Smooth muscle cell (in vitro differentiated cells): ENCODE data around the gene HERPUD2. TPM values are rescaled to one million over a fixed set of nuclear protein-coding genes. Genes with fewer than 3 reads are reported as not detected.
"Not testable (repeated sequence)": the region's sequence is repeated elsewhere in the genome, so short reads cannot be mapped to it uniquely, and the experiment has no call there.

Source experiments
- DNase-seq: peaks from one replicate; lab custom pipeline; 2025; ENCODE audit not compliant: unreplicated experiment; lab: John Stamatoyannopoulos, UW
- H2AFZ ChIP-seq: fragments of 200-600 bp; sonication (generic); 2 replicates; pipeline ENCODE4 v1.6.0; 2016; ENCODE audit warnings: antibody characterized with exemption, low read depth, mild to moderate bottlenecking
- H3F3A ChIP-seq: fragments of 200-600 bp; sonication (generic); 2 replicates; pipeline ENCODE4 v1.6.0; 2017; ENCODE audit warnings: antibody characterized with exemption, low read depth
- H3K27ac ChIP-seq: fragments of 200-600 bp; sonication (generic); 2 replicates; pipeline ENCODE4 v1.5.1; 2016; ENCODE audit warnings: low read depth, mild to moderate bottlenecking
- H3K27me3 ChIP-seq: fragments of 200-600 bp; sonication (generic); 2 replicates; pipeline ENCODE4 v1.6.1; 2016; ENCODE audit warnings: low read depth, mild to moderate bottlenecking
- H3K36me3 ChIP-seq: fragments of 200-600 bp; sonication (generic); 2 replicates; pipeline ENCODE4 v1.5.1; 2016; ENCODE audit warnings: low read depth
- H3K4me1 ChIP-seq: fragments of 200-600 bp; sonication (generic); 2 replicates; pipeline ENCODE4 v1.5.1; 2016; ENCODE audit warnings: low read depth
- H3K4me2 ChIP-seq: fragments of 200-600 bp; sonication (generic); 2 replicates; pipeline ENCODE4 v1.6.0; 2016; ENCODE audit warnings: mild to moderate bottlenecking
- H3K4me3 ChIP-seq: fragments of 200-600 bp; sonication (generic); 2 replicates; pipeline ENCODE4 v1.5.1; 2016; ENCODE audit warnings: mild to moderate bottlenecking
- H3K79me2 ChIP-seq: fragments of 200-600 bp; sonication (generic); 2 replicates; pipeline ENCODE4 v1.6.0; 2016; ENCODE audit warnings: low read depth, mild to moderate bottlenecking
- H3K9ac ChIP-seq: fragments of 200-600 bp; sonication (generic); 2 replicates; pipeline ENCODE4 v1.6.0; 2016; ENCODE audit warnings: low read depth
- H3K9me3 ChIP-seq: fragments of 200-600 bp; sonication (generic); replicated peaks from 2 replicates; pipeline ENCODE4 v1.5.1; 2016; ENCODE audit warnings: low read depth
- H4K20me1 ChIP-seq: fragments of 200-600 bp; sonication (generic); 2 replicates; pipeline ENCODE4 v1.6.0; 2016; ENCODE audit warnings: low read depth
- CTCF ChIP-seq: fragments of 200-600 bp; sonication (generic); IDR thresholded peaks from 2 replicates; pipeline ENCODE4 v1.5.1; 2017; ENCODE audit warnings: borderline replicate concordance, mild to moderate bottlenecking, antibody characterized with exemption; ENCODE audit not compliant: insufficient read depth, poor library complexity, severe bottlenecking
- WGBS: methylation state at CpG from one replicate; pipeline ENCODE4 v1.1.7; 2016; ENCODE audit warnings: low lambda C conversion rate; 5-methylcytosine and 5-hydroxymethylcytosine counted together
- polyA plus RNA-seq: library from polyadenylated mRNA; unstranded; fragments of >200 nt; fragmentation: Nextera tagmentation; extraction: Ambion mirVana; gene quantifications from 2 replicates; pipeline ENCODE4 v1.2.1, GENCODE V29; 2016
- total RNA-seq: library from RNA; depleted of rRNA; stranded (reverse); fragments of >200 nt; gene quantifications from 2 replicates; pipeline ENCODE4 v1.2.3, GENCODE V29; 2014

The HERPUD2 gene
- total and polyA plus RNA-seq, 2 experiments from 2014 or later, result 23.2 to 28.1 TPM

- no peaks in the 10 kb centered on the region for H3K4me1 ChIP-seq
- no peak overlapping the region for H3K27ac ChIP-seq
- no peak for DNase-seq
- no peak overlapping the region for H3K4me3 ChIP-seq
- H3K9me3 ChIP-seq, result no peaks in the 10 kb centered on the region
- H3K9ac ChIP-seq, result no peak overlapping the region
- no peak for TF ChIP-seq CTCF
- no peak overlapping the region for H2AFZ ChIP-seq
- H3K36me3 ChIP-seq, result no peaks in the 10 kb centered on the region
- 75% methylated on average over 3 of the region's 3 CpGs for WGBS
- H3K4me2 ChIP-seq, result no peak overlapping the region
- H4K20me1 ChIP-seq, result peaks cover 95% of the 10 kb centered on the region
- peaks cover 89% of the 10 kb centered on the region for H3K79me2 ChIP-seq
- no peaks in the 10 kb centered on the region for H3F3A ChIP-seq
- H3K27me3 ChIP-seq, result no peaks in the 10 kb centered on the region
Measured at GRCh38 chr7:35677582-35678356, 17.2 kb downstream of the HERPUD2 start.

- Histone ChIP-seq H3K4me3 (no peak overlapping the region), H3K27me3 (no peaks in the 10 kb centered on the region), H2AFZ (no peak overlapping the region), H3K36me3 (no peaks in the 10 kb centered on the region), H3K9me3 (no peaks in the 10 kb centered on the region), H3F3A (no peaks in the 10 kb centered on the region), H3K9ac (no peak overlapping the region), H3K79me2 (peaks cover 86% of the 10 kb centered on the region), H4K20me1 (peaks cover 95% of the 10 kb centered on the region), H3K27ac (no peak overlapping the region), H3K4me1 (peaks cover 11% of the 10 kb centered on the region), H3K4me2 (no peak overlapping the region)
- no peak for DNase-seq
- TF ChIP-seq CTCF, result no peak
- WGBS, result 97% methylated on average over 1 of the region's 1 CpG
Measured at GRCh38 chr7:35676211-35676610, 18.7 kb downstream of the HERPUD2 start.

GRCh38 chr7:35670856-35671569 is 23.9 kb downstream of the HERPUD2 start:
- peaks cover 6% of the 10 kb centered on the region for H3K9me3 ChIP-seq
- no peaks in the 10 kb centered on the region for H3F3A ChIP-seq
- H3K9ac ChIP-seq, result no peak overlapping the region
- no peak for TF ChIP-seq CTCF
- no peak overlapping the region for H3K27ac ChIP-seq
- H3K4me3 ChIP-seq, result no peak overlapping the region
- H4K20me1 ChIP-seq, result peaks cover 71% of the 10 kb centered on the region
- peaks cover 16% of the 10 kb centered on the region for H3K36me3 ChIP-seq
- H3K79me2 ChIP-seq, result peaks cover 58% of the 10 kb centered on the region
- no peak overlapping the region for H3K4me2 ChIP-seq
- peaks cover 19% of the 10 kb centered on the region for H3K4me1 ChIP-seq
- 85% methylated on average over 3 of the region's 3 CpGs for WGBS
- H2AFZ ChIP-seq, result no peak overlapping the region
- H3K27me3 ChIP-seq, result no peaks in the 10 kb centered on the region
- no peak for DNase-seq

DNA sequence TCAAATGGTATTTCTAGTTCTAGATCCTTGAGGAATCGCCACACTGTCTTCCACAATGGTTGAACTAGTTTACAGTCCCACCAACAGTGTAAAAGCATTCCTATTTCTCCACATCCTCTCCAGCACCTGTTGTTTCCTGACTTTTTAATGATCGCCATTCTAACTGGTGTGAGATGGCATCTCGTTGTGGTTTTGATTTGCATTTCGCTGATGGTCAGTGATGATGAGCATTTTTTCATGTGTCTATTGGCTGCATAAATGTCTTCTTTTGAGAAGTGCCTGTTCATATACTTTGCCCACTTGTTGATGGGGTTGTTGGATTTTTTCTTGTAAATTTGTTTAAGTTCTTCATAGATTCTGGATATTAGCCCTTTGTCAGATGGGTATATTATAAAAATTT is 34.5 kb downstream of the HERPUD2 start:
- DNase-seq, H3F3A ChIP-seq, H4K20me1 ChIP-seq, H3K27ac ChIP-seq, H3K9me3 ChIP-seq, H3K4me1 ChIP-seq, H3K9ac ChIP-seq, H3K4me2 ChIP-seq, H2AFZ ChIP-seq, H3K4me3 ChIP-seq, H3K27me3 ChIP-seq: not testable (repeated sequence)
- Histone ChIP-seq H3K36me3 (peaks cover 24% of the 10 kb centered on the region), H3K79me2 (peaks cover 18% of the 10 kb centered on the region)
- 99% methylated on average over 4 of the region's 4 CpGs for WGBS
